ENCODE results near the gene METTL13. TPM values are rescaled to one million over a fixed set of nuclear protein-coding genes. Genes with fewer than 3 reads are reported as not detected.

METTL13 gene
- total RNA-seq, 1 donor from 2014 or later: 56.5 TPM

DNA sequence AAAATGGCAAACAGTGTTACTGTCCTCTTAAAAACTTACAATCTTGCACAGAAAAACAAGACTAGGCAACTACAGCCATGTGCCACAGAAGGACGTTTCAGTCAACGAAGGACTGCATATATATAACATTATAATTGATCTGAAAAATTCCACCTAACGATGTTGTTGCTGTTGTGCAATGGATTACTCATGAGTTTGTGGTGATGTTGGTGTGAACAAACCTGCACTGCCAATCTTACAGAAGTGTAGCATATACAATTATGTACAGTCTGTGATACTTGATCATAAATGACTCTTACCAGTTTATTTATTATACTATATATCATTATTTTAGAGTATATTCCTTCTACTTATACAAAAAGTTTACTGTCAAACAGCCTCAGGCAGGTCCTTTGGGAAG, 32.8 kb upstream of the METTL13 start:
- Mint-ChIP-seq H3K27ac (no peak overlapping the region), H3K4me3 (no peak overlapping the region), H3K36me3 (ENCODE audit: low read depth) (no peaks in the 10 kb centered on the region), H3K4me1 (ENCODE audit: low read depth) (peaks cover 16% of the 10 kb centered on the region), H3K27me3 (ENCODE audit: insufficient read depth) (no peaks in the 10 kb centered on the region), H3K9me3 (no peaks in the 10 kb centered on the region)
- intact Hi-C loops (cut with micrococcal nuclease): no loop called here
- DNase-seq (ENCODE audit: low spot score): no peak

GRCh38 chr1:171751221-171751620, 30.2 kb upstream of the METTL13 start:
- no peak for DNase-seq (ENCODE audit: low spot score)
- Mint-ChIP-seq H3K9me3 (no peaks in the 10 kb centered on the region), H3K36me3 (ENCODE audit: low read depth) (no peaks in the 10 kb centered on the region), H3K27me3 (ENCODE audit: insufficient read depth) (no peaks in the 10 kb centered on the region), H3K4me3 (no peak overlapping the region), H3K4me1 (ENCODE audit: low read depth) (peaks cover 18% of the 10 kb centered on the region), H3K27ac (peak overlapping the region; percentile 79)
- intact Hi-C loops (cut with micrococcal nuclease): no loop called here

- H3K9me3 Mint-ChIP-seq: no peaks in the 10 kb centered on the region
- intact Hi-C loops (cut with micrococcal nuclease): no loop called here
- H3K4me1 Mint-ChIP-seq (ENCODE audit: low read depth): peaks cover 18% of the 10 kb centered on the region
- H3K27ac Mint-ChIP-seq: no peak overlapping the region
- no peak for DNase-seq (ENCODE audit: low spot score)
- no peaks in the 10 kb centered on the region for H3K36me3 Mint-ChIP-seq (ENCODE audit: low read depth)
- peaks cover 6% of the 10 kb centered on the region for H3K27me3 Mint-ChIP-seq (ENCODE audit: insufficient read depth)
- H3K4me3 Mint-ChIP-seq: no peak overlapping the region
Observed at GRCh38 chr1:171753182-171753581, 28.3 kb upstream of the METTL13 start.

- Mint-ChIP-seq H3K27ac (no peak overlapping the region), H3K27me3 (ENCODE audit: insufficient read depth) (peaks cover 8% of the 10 kb centered on the region), H3K4me3 (no peak overlapping the region), H3K36me3 (ENCODE audit: low read depth) (no peaks in the 10 kb centered on the region), H3K9me3 (no peaks in the 10 kb centered on the region), H3K4me1 (ENCODE audit: low read depth) (peaks cover 18% of the 10 kb centered on the region)
- DNase-seq (ENCODE audit: low spot score): no peak
- intact Hi-C loops (cut with micrococcal nuclease): no loop called here
Observed at GRCh38 chr1:171753685-171754352, 27.6 kb upstream of the METTL13 start.

- no peak for DNase-seq (ENCODE audit: low spot score)
- Mint-ChIP-seq H3K36me3 (ENCODE audit: low read depth) (no peaks in the 10 kb centered on the region), H3K4me3 (no peak overlapping the region)
Observed at GRCh38 chr1:171754353-171754705, 27.1 kb upstream of the METTL13 start.

GRCh38 chr1:171754971-171755370, 26.5 kb upstream of the METTL13 start:
- H3K4me1 Mint-ChIP-seq (ENCODE audit: low read depth): peaks cover 18% of the 10 kb centered on the region
- H3K4me3 Mint-ChIP-seq: no peak overlapping the region
- H3K27me3 Mint-ChIP-seq (ENCODE audit: insufficient read depth): peaks cover 10% of the 10 kb centered on the region
- H3K36me3 Mint-ChIP-seq (ENCODE audit: low read depth): no peaks in the 10 kb centered on the region
- no peak for DNase-seq (ENCODE audit: low spot score)
- intact Hi-C loops (cut with micrococcal nuclease): no loop called here
- H3K9me3 Mint-ChIP-seq: no peaks in the 10 kb centered on the region
- H3K27ac Mint-ChIP-seq: no peak overlapping the region

More at GRCh38 chr1:171754353-171754705, 27.1 kb upstream of the METTL13 start:
- Mint-ChIP-seq H3K9me3 (no peaks in the 10 kb centered on the region), H3K4me1 (ENCODE audit: low read depth) (peaks cover 18% of the 10 kb centered on the region), H3K27me3 (ENCODE audit: insufficient read depth) (peaks cover 10% of the 10 kb centered on the region), H3K27ac (no peak overlapping the region)
- intact Hi-C loops (cut with micrococcal nuclease): no loop called here

GRCh38 chr1:171756856-171757255, 24.6 kb upstream of the METTL13 start:
- Mint-ChIP-seq H3K27me3 (ENCODE audit: insufficient read depth) (peaks cover 10% of the 10 kb centered on the region), H3K9me3 (no peaks in the 10 kb centered on the region), H3K4me3 (no peak overlapping the region), H3K36me3 (ENCODE audit: low read depth) (no peaks in the 10 kb centered on the region), H3K4me1 (ENCODE audit: low read depth) (peaks cover 9% of the 10 kb centered on the region), H3K27ac (no peak overlapping the region)
- intact Hi-C loops (cut with micrococcal nuclease): no loop called here
- DNase-seq (ENCODE audit: low spot score): no peak

DNA sequence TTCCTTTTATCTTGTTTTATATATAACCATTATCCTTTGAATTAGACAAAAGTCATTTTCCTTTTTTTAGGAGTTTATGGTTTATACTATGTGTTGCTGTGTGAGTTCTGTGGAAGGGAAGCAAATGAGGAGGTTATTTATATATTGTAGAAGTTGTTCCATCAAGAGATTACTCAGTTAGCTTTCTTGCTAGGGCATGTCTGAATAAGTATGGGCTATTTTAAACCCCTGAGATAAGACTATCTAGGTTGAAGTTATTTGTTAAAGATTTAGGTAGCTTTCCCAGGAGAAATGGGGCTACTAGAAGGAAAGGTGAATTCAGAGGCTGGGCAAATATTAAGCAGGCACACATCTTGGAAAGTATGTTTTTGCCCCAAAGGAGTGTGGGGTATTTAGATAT, 23.4 kb upstream of the METTL13 start:
- Mint-ChIP-seq H3K9me3 (no peaks in the 10 kb centered on the region), H3K4me1 (ENCODE audit: low read depth) (peaks cover 6% of the 10 kb centered on the region), H3K27me3 (ENCODE audit: insufficient read depth) (peaks cover 11% of the 10 kb centered on the region), H3K36me3 (ENCODE audit: low read depth) (no peaks in the 10 kb centered on the region), H3K27ac (no peak overlapping the region), H3K4me3 (no peak overlapping the region)
- intact Hi-C loops (cut with micrococcal nuclease): no loop called here
- DNase-seq (ENCODE audit: low spot score): no peak

DNA sequence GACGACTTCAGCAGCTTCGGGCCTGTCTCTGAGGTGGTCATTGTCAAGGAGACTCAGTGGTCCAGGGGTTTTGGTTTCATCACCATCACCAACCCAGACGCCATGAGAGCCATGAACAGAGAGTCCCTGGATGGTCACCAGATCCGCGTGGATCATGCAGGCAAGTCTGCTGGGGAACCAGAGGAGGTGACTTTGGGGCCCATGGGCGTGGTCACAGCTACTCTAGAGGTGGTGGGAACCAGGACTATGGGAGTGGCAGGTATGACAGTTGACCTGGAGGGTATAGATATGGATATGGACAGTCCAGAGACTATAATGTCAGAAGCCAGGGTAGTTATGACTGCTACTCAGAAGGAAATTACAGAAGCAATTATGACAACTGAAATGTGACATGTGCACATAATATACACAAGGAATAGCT, 19.3 kb upstream of the METTL13 start:
- Mint-ChIP-seq H3K27ac (no peak overlapping the region), H3K4me1 (ENCODE audit: low read depth) (no peaks in the 10 kb centered on the region), H3K27me3 (ENCODE audit: insufficient read depth) (peaks cover 32% of the 10 kb centered on the region), H3K4me3 (no peak overlapping the region), H3K9me3 (no peaks in the 10 kb centered on the region), H3K36me3 (ENCODE audit: low read depth) (no peaks in the 10 kb centered on the region)
- no peak for DNase-seq (ENCODE audit: low spot score)
- intact Hi-C loops (cut with micrococcal nuclease): no loop called here

DNA sequence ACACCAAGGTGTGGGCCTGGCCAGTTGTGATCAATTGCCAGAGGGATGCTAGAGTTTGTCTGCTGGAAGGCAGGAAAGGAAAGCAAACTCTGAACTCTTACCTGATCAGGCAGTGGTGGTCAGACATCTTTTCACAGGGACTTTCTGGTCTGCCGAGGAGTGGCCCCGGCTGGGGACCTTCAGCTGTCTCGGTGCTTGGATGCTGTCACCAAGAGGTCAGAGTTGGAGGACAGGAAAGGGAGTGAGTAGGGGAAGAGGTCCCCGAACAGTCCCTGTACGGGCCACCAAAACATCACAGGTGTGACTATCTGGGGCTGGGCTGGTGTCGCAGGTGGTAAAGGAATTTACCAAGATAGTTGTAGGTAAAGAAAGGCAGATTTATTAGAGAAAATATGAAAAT, 17.7 kb upstream of the METTL13 start:
- H3K27ac Mint-ChIP-seq: no peak overlapping the region
- DNase-seq (ENCODE audit: low spot score): no peak
- no peak overlapping the region for H3K4me3 Mint-ChIP-seq
- H3K36me3 Mint-ChIP-seq (ENCODE audit: low read depth): no peaks in the 10 kb centered on the region
- H3K9me3 Mint-ChIP-seq: no peaks in the 10 kb centered on the region
- intact Hi-C loops (cut with micrococcal nuclease): no loop called here
- no peaks in the 10 kb centered on the region for H3K4me1 Mint-ChIP-seq (ENCODE audit: low read depth)
- peaks cover 24% of the 10 kb centered on the region for H3K27me3 Mint-ChIP-seq (ENCODE audit: insufficient read depth)

DNA sequence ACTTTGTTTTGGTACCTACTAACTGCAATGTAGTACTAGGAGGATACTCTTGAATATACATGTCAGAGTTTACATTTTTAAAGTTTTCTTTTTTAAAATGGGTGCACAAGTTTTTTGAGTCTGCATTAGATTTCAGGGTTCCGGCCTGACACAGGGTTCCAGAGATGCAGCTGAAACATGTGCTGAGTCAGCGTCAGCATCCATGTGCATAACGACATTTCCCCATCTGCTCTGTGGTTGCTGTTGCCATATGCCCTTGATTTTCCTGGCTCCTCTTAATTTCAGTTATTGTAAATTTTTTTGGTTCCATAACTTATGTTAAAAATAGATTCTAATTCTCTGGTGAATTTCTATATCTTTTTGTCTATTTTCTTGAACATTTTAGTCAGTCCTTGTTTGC, 12.3 kb upstream of the METTL13 start:
- no peaks in the 10 kb centered on the region for H3K4me1 Mint-ChIP-seq (ENCODE audit: low read depth)
- intact Hi-C loops (cut with micrococcal nuclease): no loop called here
- no peaks in the 10 kb centered on the region for H3K9me3 Mint-ChIP-seq
- no peak for DNase-seq (ENCODE audit: low spot score)
- H3K36me3 Mint-ChIP-seq (ENCODE audit: low read depth): no peaks in the 10 kb centered on the region
- H3K27ac Mint-ChIP-seq: no peak overlapping the region
- no peak overlapping the region for H3K4me3 Mint-ChIP-seq
- peaks cover 14% of the 10 kb centered on the region for H3K27me3 Mint-ChIP-seq (ENCODE audit: insufficient read depth)

GRCh38 chr1:171769754-171770153, 11.7 kb upstream of the METTL13 start:
- no peaks in the 10 kb centered on the region for H3K4me1 Mint-ChIP-seq (ENCODE audit: low read depth)
- H3K27me3 Mint-ChIP-seq (ENCODE audit: insufficient read depth): peaks cover 9% of the 10 kb centered on the region
- no peaks in the 10 kb centered on the region for H3K9me3 Mint-ChIP-seq
- no peak overlapping the region for H3K27ac Mint-ChIP-seq
- H3K4me3 Mint-ChIP-seq: no peak overlapping the region
- no peak for DNase-seq (ENCODE audit: low spot score)
- intact Hi-C loops (cut with micrococcal nuclease): no loop called here
- no peaks in the 10 kb centered on the region for H3K36me3 Mint-ChIP-seq (ENCODE audit: low read depth)

GRCh38 chr1:171772312-171772711, 9.1 kb upstream of the METTL13 start:
- peaks cover under 1% of the 10 kb centered on the region for H3K4me1 Mint-ChIP-seq (ENCODE audit: low read depth)
- H3K36me3 Mint-ChIP-seq (ENCODE audit: low read depth): no peaks in the 10 kb centered on the region
- intact Hi-C loops (cut with micrococcal nuclease): no loop called here
- no peak for DNase-seq (ENCODE audit: low spot score)
- H3K4me3 Mint-ChIP-seq: no peak overlapping the region
- H3K9me3 Mint-ChIP-seq: no peaks in the 10 kb centered on the region
- H3K27me3 Mint-ChIP-seq (ENCODE audit: insufficient read depth): peaks cover 4% of the 10 kb centered on the region
- H3K27ac Mint-ChIP-seq: no peak overlapping the region
